Pulmonary artery endothelial cell (primary cell): ENCODE data around the gene PSEN2. TPM values are rescaled to one million over a fixed set of nuclear protein-coding genes. Genes with fewer than 3 reads are reported as not detected.
A peak's percentile ranks its signal among the peaks of the same experiment; 100 is the strongest.
"Not testable (repeated sequence)": the region's sequence is repeated elsewhere in the genome, so short reads cannot be mapped to it uniquely, and the experiment has no call there.

Experiments
- DNase-seq: peaks from one replicate; pipeline ENCODE4 v3.0.0-alpha.2; 2011; ENCODE audit warnings: low read depth, low spot score
- total RNA-seq: library from RNA; depleted of rRNA; stranded (reverse); fragments of >200 nt; gene quantifications from 2 replicates; pipeline ENCODE4 v1.2.3, GENCODE V29; 2014

PSEN2 gene
- total RNA-seq, 1 donor from 2014 or later = 23.8 TPM

- DNase-seq = no peak
These were observed 42.3 kb downstream of the PSEN2 start for GRCh38 chr1:226912587-226913176.

- DNase-seq = no peak
These were observed 45.2 kb downstream of the PSEN2 start for GRCh38 chr1:226915672-226915995.

GRCh38 chr1:226916497-226916896 is 46.1 kb downstream of the PSEN2 start:
- DNase-seq = no peak

GRCh38 chr1:226919587-226919986 is 49.2 kb downstream of the PSEN2 start:
- DNase-seq = no peak

DNA sequence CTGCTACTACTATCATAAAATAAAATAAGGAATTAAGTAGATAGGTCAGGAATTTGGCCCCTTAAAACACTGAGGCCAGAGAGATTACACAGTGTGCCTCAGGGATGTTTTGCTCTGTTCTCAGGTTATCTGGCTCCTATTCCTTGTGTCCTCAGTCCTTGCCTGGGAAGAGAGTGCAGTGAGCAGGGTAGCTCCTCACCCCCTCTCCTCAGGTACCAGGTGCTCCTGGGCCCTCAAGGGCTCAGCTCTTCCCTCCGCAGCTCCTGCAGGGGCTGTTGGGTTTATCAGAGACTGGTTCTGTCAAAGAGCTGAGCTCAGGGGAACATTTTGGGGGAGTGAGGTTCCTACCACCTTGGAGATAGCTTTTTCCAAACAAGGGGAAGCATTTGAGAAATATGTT is 49.6 kb downstream of the PSEN2 start:
- no peak for DNase-seq

DNA sequence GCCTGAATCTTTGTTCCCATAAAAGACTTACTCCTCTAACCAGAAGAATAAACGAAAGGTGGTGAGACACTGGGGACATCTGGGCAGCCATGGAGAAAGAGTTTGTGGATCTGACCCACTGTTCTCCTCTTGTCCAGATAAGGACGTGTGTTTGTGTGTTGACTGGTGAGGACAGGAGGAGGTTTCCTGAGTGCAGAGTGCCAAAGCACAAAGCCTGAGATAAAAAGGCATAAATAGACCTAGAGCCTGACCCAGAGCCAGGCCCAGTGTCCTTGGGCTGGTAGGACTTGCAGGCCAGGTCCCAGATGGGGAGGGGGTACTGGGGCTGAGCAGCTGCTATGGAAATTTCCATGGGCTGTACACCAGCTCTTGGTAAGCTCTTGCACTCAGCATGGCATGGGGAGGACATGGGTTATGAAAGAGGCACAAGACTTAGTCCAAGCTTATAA is 50.1 kb downstream of the PSEN2 start:
- no peak for DNase-seq

- DNase-seq = no peak
These were observed 51.1 kb downstream of the PSEN2 start for GRCh38 chr1:226921504-226921903.

GRCh38 chr1:226929260-226930111 is 59.1 kb downstream of the PSEN2 start:
- DNase-seq = not testable (repeated sequence)

DNA sequence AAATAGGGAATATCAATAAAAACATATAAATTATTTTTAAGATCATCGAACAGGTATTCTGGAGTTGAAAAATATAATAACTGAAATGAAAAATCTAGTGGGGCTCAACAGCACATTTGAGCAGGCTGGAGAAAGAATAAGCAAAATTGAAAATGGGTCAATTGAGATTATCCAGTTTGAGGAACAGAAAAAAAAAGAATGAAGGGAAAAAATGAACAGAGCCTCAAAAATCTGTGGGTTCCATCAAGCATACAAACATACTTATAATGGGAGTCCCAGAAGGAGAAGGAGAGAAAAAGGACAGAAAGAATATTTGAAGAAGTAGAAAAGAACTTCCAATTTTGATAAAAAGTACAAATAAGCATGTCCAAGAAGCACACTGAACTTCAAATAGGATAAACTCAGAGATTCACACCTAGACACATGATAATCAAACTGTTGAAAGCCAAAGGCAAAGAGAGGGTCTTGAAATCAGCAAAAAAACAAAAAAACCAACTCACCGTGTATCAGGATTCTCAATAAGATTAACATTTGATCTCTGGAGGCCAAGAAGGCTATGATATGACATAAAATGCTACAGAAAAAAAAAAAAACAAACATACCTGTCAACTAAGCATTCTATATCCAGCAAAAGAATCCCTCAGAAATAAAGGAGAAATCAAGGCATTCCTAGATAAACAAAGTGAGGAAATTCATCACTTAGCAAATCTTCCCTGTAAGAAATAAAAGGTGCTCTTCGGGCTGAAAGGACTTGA is 64.2 kb downstream of the PSEN2 start:
- no peak for DNase-seq

- no peak for DNase-seq
These were observed 67.7 kb downstream of the PSEN2 start for GRCh38 chr1:226937940-226938725.

DNA sequence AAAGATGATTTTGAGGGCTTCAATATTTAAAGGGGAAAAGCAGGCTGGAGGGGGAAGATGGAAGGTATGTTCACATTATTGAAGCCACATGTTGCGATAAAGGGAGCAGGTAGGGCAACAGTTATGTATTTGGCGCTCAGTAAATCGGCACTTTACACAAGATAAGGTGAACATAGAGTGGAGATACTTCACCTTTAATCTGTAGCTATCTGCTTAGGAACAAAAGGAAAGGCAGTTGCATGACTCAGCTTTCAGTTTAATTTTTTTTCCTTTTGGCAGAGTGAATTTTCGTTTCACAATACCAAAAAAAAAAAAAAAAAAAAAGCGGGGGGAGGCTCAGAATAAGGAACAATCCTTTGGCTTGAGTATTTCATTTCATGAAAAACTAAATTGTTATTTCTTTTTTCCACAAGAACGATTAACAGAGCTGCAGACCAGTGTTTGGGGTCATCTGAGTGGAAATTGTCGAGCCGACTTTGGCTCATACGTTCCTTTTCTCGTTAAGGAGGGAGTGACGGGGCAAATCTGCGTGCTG is 68.6 kb downstream of the PSEN2 start:
- no peak for DNase-seq

GRCh38 chr1:226939438-226940028 is 69.1 kb downstream of the PSEN2 start:
- DNase-seq = no peak

- peak; percentile 98 for DNase-seq
These were observed 69.8 kb downstream of the PSEN2 start, which contains the start of gene COQ8A for GRCh38 chr1:226940029-226940805. Gene COQ8A (plus strand): TSS chr1:226940294. CDS start chr1:226961386, 21,092 bp downstream.

- DNase-seq = no peak
These were observed 70.3 kb downstream of the PSEN2 start for GRCh38 chr1:226940806-226941067.

GRCh38 chr1:226942392-226942791 is 72.0 kb downstream of the PSEN2 start:
- no peak for DNase-seq

GRCh38 chr1:226943156-226943555 is 72.7 kb downstream of the PSEN2 start:
- no peak for DNase-seq

DNA sequence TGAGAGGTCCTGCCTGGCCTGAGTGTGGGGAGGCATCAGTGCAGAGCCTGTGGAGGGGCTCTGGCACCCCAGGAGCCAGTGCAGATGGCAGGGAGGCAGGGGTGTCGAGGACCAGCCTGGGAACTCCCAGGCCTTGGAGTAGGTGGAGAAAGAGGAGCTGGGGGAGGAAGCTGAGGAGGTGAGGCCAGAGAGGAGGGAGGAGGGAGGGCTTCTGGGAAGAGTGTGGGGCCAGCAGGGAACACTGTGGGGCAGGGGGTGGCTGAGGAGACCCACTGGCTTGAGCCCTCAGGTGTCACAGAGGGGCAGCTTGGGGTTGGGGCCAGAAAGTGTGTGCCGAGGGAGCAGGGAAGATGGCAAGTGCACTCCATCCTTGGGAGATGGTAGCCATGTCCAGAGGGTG is 73.5 kb downstream of the PSEN2 start:
- no peak for DNase-seq

GRCh38 chr1:226945106-226945857 is 74.9 kb downstream of the PSEN2 start:
- DNase-seq = no peak
